Psoas muscle (tissue), 8 donors: ENCODE measurements around the gene TANC1. TPM values are rescaled to one million over a fixed set of nuclear protein-coding genes. Genes with fewer than 3 reads are reported as not detected.
A peak's percentile ranks its signal among the peaks of the same experiment; 100 is the strongest.

Source experiments
- ATAC-seq, 4 donors: fragments of 200-7000 bp; cut with Tn5 transposase; one replicate each; pipeline ENCODE4 v1.9.1; 2020; ENCODE audit warnings: moderate library complexity in 3 of 4, mild to moderate bottlenecking in 2 of 4
- DNase-seq, 2 donors: peaks; one replicate each; pipeline ENCODE4 v3.0.0-alpha.2; 2020
- H3K27ac ChIP-seq: fragments of 200-600 bp; one replicate; pipeline ENCODE4 v1.8.0; 2022
- H3K27me3 ChIP-seq, 3 donors: fragments of 200-600 bp in 1 of 3; one replicate each; pipeline versions ENCODE4 v1.6.1 to v1.8.0; 2013 to 2022; ENCODE audit warnings: low read length in 2 of 3, mild to moderate bottlenecking in 2 of 3, moderate library complexity in 1 of 3; ENCODE audit not compliant: insufficient read depth in 3 of 3
- H3K36me3 ChIP-seq, 2 donors: fragments of 200-600 bp in 1 of 2; one replicate each; pipeline versions ENCODE4 v1.6.1 to v1.8.0; 2013 to 2022; ENCODE audit warnings: low read depth in 1 of 2, mild to moderate bottlenecking in 1 of 2, moderate library complexity in 1 of 2; ENCODE audit not compliant: insufficient read depth in 1 of 2
- H3K4me1 ChIP-seq: fragments of 200-600 bp; one replicate; pipeline ENCODE4 v1.8.0; 2022
- H3K4me3 ChIP-seq: fragments of 200-600 bp; one replicate; pipeline ENCODE4 v1.8.0; 2022; ENCODE audit warnings: mild to moderate bottlenecking
- H3K9me3 ChIP-seq: fragments of 200-600 bp; one replicate; pipeline ENCODE4 v1.8.0; 2022
- WGBS, 3 donors: extraction: QIAGEN DNeasy Blood & Tissue Kit; methylation state at CpG; one replicate each; pipeline versions ENCODE4 v1.1.6 to v1.1.7; 2013; 5-methylcytosine and 5-hydroxymethylcytosine counted together
- intact Hi-C, 2 donors: fragments of 100-400 bp; cut with DNase I; formaldehyde crosslinking; loops; one replicate each; pipeline versions ENCODE4 v1.11.0 to v1.14.2; 2022
- polyA plus RNA-seq, 3 donors: library from polyadenylated mRNA; stranded (reverse); fragments of 200-250 nt; gene quantifications; one replicate each; pipeline ENCODE4 v1.2.3, GENCODE V29; 2013
- total RNA-seq, 4 donors: library from RNA; stranded (reverse); fragmentation: NEBNext Ultra II Directional in 2 of 4; extraction: Animal tissue kit (Norgen Biotek cat#: 25700) in 2 of 4; gene quantifications; one replicate each; pipeline versions ENCODE4 v1.2.1 to v1.2.4, GENCODE V29; 2021 to 2023
- TF ChIP-seq, protein P1 (sequence below): fragments of 200-600 bp; IDR thresholded peaks from one replicate; pipeline ENCODE4 v1.8.0; 2022; ENCODE audit warnings: antibody characterized with exemption
- donor health status: healthy with polysubstance abuse.
- donor health status: DM: no; HTN: no; CAD: no; lungs with moderate emphysema.
- donor health status: Bipolar disorder and iron deficiency.
- donor health status: healthy.
- donor health status: DM: yes; HTN: yes; CAD: no.
- donor health status: DM: no; HTN: no; CAD: no.
- donor health status: DM: no; HTN: no; CAD: no.
- donor health status: DM: yes; HTN: yes; CAD: no.

The TANC1 gene
- total and polyA plus RNA-seq, 7 donors: 1.9 to 7.5 (median 3.2) TPM

DNA sequence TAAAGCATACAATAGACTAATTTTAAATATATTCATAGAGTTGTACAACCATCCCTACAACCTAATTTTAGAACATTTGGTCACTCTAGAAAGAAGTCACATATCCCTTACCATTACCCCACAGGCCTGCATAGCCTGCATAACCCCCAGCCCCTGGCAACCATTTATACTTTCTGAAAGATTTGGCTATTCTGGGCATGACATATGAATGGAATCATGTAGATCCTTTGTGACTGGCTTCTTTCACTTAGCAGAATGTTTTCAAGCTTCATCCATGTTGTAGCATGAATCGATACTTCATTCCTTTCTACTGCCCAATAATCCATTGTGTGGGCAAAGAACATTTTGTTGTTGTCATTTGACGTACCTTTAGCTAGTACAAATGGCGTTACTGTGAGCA is 166.5 kb downstream of the TANC1 start:
- Histone ChIP-seq H3K9me3 (no peaks in the 10 kb centered on the region), H3K27ac (no peak overlapping the region), H3K4me3 (no peak overlapping the region), H3K36me3 (no peaks in the 10 kb centered on the region), H3K4me1 (peaks cover 18% of the 10 kb centered on the region), H3K27me3 (no peaks in the 10 kb centered on the region)
- TF ChIP-seq, protein P1, sequence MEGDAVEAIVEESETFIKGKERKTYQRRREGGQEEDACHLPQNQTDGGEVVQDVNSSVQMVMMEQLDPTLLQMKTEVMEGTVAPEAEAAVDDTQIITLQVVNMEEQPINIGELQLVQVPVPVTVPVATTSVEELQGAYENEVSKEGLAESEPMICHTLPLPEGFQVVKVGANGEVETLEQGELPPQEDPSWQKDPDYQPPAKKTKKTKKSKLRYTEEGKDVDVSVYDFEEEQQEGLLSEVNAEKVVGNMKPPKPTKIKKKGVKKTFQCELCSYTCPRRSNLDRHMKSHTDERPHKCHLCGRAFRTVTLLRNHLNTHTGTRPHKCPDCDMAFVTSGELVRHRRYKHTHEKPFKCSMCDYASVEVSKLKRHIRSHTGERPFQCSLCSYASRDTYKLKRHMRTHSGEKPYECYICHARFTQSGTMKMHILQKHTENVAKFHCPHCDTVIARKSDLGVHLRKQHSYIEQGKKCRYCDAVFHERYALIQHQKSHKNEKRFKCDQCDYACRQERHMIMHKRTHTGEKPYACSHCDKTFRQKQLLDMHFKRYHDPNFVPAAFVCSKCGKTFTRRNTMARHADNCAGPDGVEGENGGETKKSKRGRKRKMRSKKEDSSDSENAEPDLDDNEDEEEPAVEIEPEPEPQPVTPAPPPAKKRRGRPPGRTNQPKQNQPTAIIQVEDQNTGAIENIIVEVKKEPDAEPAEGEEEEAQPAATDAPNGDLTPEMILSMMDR: no peak
- intact Hi-C loops: no loop called here
- peak in 2 of 4 donors; percentile 25 to 35 for ATAC-seq
- 82 to 85% (median 85%) methylated on average over 3 of the region's 3 CpGs for WGBS, 3 donors
- no peak for DNase-seq

DNA sequence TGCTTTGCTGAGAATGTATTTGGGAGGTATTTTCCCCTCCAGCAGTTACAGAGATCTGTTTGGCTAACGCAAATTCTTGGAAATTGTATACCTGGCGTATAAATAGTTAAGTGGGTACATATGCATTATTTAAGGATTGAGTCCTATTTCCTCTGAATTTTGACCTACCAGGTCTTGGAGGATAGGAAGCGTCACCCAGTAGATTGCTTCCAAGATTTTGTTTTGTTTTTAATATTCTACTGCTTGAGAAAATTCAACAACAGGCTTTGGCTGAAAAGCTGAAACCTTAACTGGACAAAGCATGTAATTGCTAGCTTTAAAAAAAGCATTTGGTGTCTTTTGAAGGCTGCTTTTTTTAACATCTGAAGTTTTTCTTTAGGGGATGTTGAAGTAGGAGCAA is 168.0 kb downstream of the TANC1 start:
- H3K4me3 ChIP-seq: no peak overlapping the region
- peaks cover 18% of the 10 kb centered on the region for H3K4me1 ChIP-seq
- no peak overlapping the region for H3K27ac ChIP-seq
- TF ChIP-seq, protein P1: no peak
- 51 to 59% (median 55%) methylated on average over 3 of the region's 3 CpGs for WGBS, 3 donors
- intact Hi-C loops: no loop called here
- H3K9me3 ChIP-seq: no peaks in the 10 kb centered on the region
- no peaks in the 10 kb centered on the region for H3K27me3 ChIP-seq
- DNase-seq (no peak), ATAC-seq (no peak)
- no peaks in the 10 kb centered on the region for H3K36me3 ChIP-seq

DNA sequence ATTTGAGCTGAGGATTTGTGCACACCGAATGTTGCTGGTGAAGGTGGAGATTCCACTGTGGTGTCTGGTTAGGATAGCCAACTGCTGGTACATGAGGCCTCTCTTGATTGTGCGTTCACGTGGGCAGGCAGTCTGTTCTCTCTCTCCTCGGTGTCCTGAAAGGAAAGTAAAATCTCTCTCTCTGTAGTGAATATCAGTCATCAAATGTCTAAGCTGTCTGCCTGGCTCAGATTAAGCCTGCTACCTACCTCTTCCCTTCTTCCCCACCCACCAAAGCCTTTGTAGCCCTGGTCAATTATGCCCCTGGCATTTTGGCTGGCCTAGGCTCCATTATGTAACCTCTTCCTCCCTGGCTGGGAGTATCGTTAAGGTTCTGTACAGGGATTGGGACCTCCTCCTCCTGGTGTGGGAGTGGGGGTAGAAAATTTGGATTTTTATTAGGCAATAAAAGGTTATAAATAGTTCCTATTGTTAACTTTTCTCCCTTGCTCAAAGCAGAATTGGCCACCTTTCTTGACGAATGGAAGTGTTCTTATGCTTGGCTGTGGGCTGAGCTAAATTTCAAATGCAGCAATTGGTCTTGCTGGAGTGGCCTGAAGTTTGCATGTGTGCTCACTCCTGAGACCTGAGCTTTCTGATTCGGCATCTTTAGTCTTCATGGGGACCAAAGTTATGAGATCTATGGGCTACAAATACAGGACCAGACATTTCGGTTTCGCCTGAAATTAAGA is 169.2 kb downstream of the TANC1 start:
- Histone ChIP-seq H3K4me3 (no peak overlapping the region), H3K27me3 (no peaks in the 10 kb centered on the region), H3K4me1 (peaks cover 14% of the 10 kb centered on the region), H3K9me3 (no peaks in the 10 kb centered on the region), H3K27ac (no peak overlapping the region), H3K36me3 (no peaks in the 10 kb centered on the region)
- intact Hi-C loops: no loop called here
- TF ChIP-seq, protein P1: no peak
- DNase-seq (no peak), ATAC-seq (no peak)
- 47 to 66% (median 58%) methylated on average over 9 of the region's 9 CpGs for WGBS, 3 donors

DNA sequence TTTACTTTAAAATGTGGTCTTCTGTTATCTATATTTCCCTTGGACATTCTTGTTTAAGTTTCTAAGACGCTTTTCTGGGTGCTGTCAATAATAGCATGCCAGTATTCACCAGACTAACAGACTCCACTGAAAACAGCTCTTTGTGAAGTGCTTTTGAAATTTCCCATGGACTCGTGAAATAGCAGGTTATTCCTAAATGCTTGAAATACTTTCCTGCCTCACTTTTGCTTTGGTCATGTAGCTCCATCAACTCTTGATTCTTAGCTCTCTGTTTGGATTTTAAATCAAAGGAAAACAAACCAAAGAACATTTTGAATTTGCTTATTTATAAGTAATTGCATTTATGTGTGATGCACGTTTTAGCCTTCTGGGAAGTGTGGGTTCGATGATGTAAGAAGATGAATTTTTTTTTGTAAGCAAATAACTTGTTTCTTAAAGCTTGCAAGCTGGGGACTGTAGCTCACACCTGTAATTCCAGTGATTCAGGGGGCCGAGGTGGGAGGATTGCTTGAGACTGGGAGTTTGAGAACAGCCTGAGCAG is 170.3 kb downstream of the TANC1 start:
- Histone ChIP-seq H3K4me3 (no peak overlapping the region), H3K36me3 (no peaks in the 10 kb centered on the region), H3K4me1 (peaks cover 14% of the 10 kb centered on the region), H3K27me3 (no peaks in the 10 kb centered on the region), H3K27ac (no peak overlapping the region), H3K9me3 (no peaks in the 10 kb centered on the region)
- intact Hi-C loops: no loop called here
- TF ChIP-seq, protein P1: no peak
- WGBS, 3 donors: 86 to 92% (median 87%) methylated on average over 5 of the region's 5 CpGs
- DNase-seq (no peak), ATAC-seq (no peak)
